MM.1S (cell line): ENCODE data around the gene PCDHB15.

Experiments
- DNase-seq: peaks from one replicate; pipeline ENCODE4 v3.0.0-alpha.2; 2015
- H2AFZ ChIP-seq: fragments of 300-600 bp; sonication (generic); 2 replicates; pipeline ENCODE4 v1.6.0; 2016; ENCODE audit warnings: antibody characterized with exemption, low read length
- H3F3A ChIP-seq: fragments of 300-600 bp; sonication (generic); 2 replicates; pipeline ENCODE4 v1.6.1; 2016; ENCODE audit warnings: mild to moderate bottlenecking, antibody characterized with exemption, low read length, moderate library complexity, mixed read lengths; ENCODE audit not compliant: insufficient read depth
- H3K27ac ChIP-seq: fragments of 300-600 bp; sonication (generic); 2 replicates; pipeline ENCODE4 v1.5.1; 2016; ENCODE audit warnings: mild to moderate bottlenecking, low read length
- H3K27me3 ChIP-seq: fragments of 300-600 bp; sonication (generic); replicated peaks from 2 replicates; pipeline ENCODE4 v1.6.0; 2016; ENCODE audit warnings: low read length; ENCODE audit not compliant: insufficient read depth
- H3K36me3 ChIP-seq: fragments of 300-600 bp; sonication (generic); replicated peaks from 2 replicates; pipeline ENCODE4 v1.6.1; 2016; ENCODE audit warnings: mild to moderate bottlenecking, low read length, mixed read lengths; ENCODE audit not compliant: insufficient read depth
- H3K4me1 ChIP-seq: fragments of 300-600 bp; sonication (generic); 2 replicates; pipeline ENCODE4 v1.6.1; 2016; ENCODE audit warnings: low read length, mixed read lengths
- H3K4me2 ChIP-seq: fragments of 300-600 bp; sonication (generic); 2 replicates; pipeline ENCODE4 v1.6.0; 2016; ENCODE audit warnings: low read depth, low read length
- H3K4me3 ChIP-seq: fragments of 300-600 bp; sonication (generic); 2 replicates; pipeline ENCODE4 v1.5.1; 2016; ENCODE audit warnings: low read length, mixed read lengths
- H3K79me2 ChIP-seq: fragments of 300-600 bp; sonication (generic); 2 replicates; pipeline ENCODE4 v1.6.1; 2016; ENCODE audit warnings: mixed run types, low read length, mixed read lengths
- H3K9ac ChIP-seq: fragments of 300-600 bp; sonication (generic); 2 replicates; pipeline ENCODE4 v1.6.1; 2016; ENCODE audit warnings: low read length, mixed read lengths
- H3K9me2 ChIP-seq: fragments of 300-600 bp; sonication (generic); replicated peaks from 2 replicates; pipeline ENCODE4 v1.6.1; 2016; ENCODE audit warnings: mild to moderate bottlenecking, low read length, mixed read lengths; ENCODE audit not compliant: insufficient read depth
- H3K9me3 ChIP-seq: fragments of 300-600 bp; sonication (generic); replicated peaks from 2 replicates; pipeline ENCODE4 v1.6.1; 2016; ENCODE audit warnings: mild to moderate bottlenecking, low read length, mixed read lengths; ENCODE audit not compliant: insufficient read depth
- H4K20me1 ChIP-seq: fragments of 300-600 bp; sonication (generic); 2 replicates; pipeline ENCODE4 v1.6.1; 2016; ENCODE audit warnings: mild to moderate bottlenecking, low read length, moderate library complexity, mixed read lengths; ENCODE audit not compliant: insufficient read depth
- CTCF ChIP-seq: fragments of 300-600 bp; sonication (generic); IDR thresholded peaks from 2 replicates; pipeline ENCODE4 v1.5.1; 2016; ENCODE audit warnings: antibody characterized with exemption, low read length, mixed read lengths
- EZH2 ChIP-seq: fragments of 300-600 bp; sonication (generic); optimal IDR thresholded peaks from 2 replicates; pipeline ENCODE3; 2017; ENCODE audit warnings: low read depth, mild to moderate bottlenecking, antibody characterized with exemption, low read length, mixed read lengths
- EZH2phosphoT487 ChIP-seq: fragments of 300-600 bp; sonication (generic); IDR thresholded peaks from 2 replicates; pipeline ENCODE4 v1.6.1; 2018; ENCODE audit warnings: antibody characterized with exemption, low read length

PCDHB15 gene

GRCh38 chr5:141260458-141261237 lies 15.5 kb downstream of the PCDHB15 start:
- H3K79me2 ChIP-seq, result no peaks in the 10 kb centered on the region
- H3F3A ChIP-seq, result no peaks in the 10 kb centered on the region
- H2AFZ ChIP-seq, result no peak overlapping the region
- H3K9me2 ChIP-seq, result no peaks in the 10 kb centered on the region
- TF ChIP-seq CTCF (no peak), EZH2 (no peak)
- peaks cover 4% of the 10 kb centered on the region for H3K9me3 ChIP-seq
- H3K4me3 ChIP-seq, result no peak overlapping the region
- DNase-seq, result no peak
- H4K20me1 ChIP-seq, result no peaks in the 10 kb centered on the region
- H3K4me1 ChIP-seq, result no peaks in the 10 kb centered on the region
- no peak overlapping the region for H3K4me2 ChIP-seq
- no peak overlapping the region for H3K27ac ChIP-seq
- H3K27me3 ChIP-seq, result no peaks in the 10 kb centered on the region
- no peak overlapping the region for H3K9ac ChIP-seq
- H3K36me3 ChIP-seq, result no peaks in the 10 kb centered on the region

GRCh38 chr5:141261238-141261546 lies 16.0 kb downstream of the PCDHB15 start:
- no peak overlapping the region for H3K27ac ChIP-seq
- no peaks in the 10 kb centered on the region for H3K27me3 ChIP-seq
- H3K36me3 ChIP-seq, result no peaks in the 10 kb centered on the region
- no peak for DNase-seq
- H3K4me1 ChIP-seq, result no peaks in the 10 kb centered on the region
- no peak overlapping the region for H3K9ac ChIP-seq
- no peaks in the 10 kb centered on the region for H3K79me2 ChIP-seq
- H3K9me2 ChIP-seq, result no peaks in the 10 kb centered on the region
- TF ChIP-seq EZH2 (no peak), CTCF (no peak), EZH2phosphoT487 (no peak)
- H3F3A ChIP-seq, result no peaks in the 10 kb centered on the region
- no peak overlapping the region for H2AFZ ChIP-seq
- no peaks in the 10 kb centered on the region for H4K20me1 ChIP-seq
- H3K4me3 ChIP-seq, result no peak overlapping the region
- peaks cover 4% of the 10 kb centered on the region for H3K9me3 ChIP-seq
- H3K4me2 ChIP-seq, result no peak overlapping the region

GRCh38 chr5:141269195-141269594 lies 24.0 kb downstream of the PCDHB15 start:
- Histone ChIP-seq H4K20me1 (no peaks in the 10 kb centered on the region), H3K36me3 (no peaks in the 10 kb centered on the region), H3K4me2 (no peak overlapping the region), H2AFZ (no peak overlapping the region), H3K9ac (no peak overlapping the region), H3K9me3 (no peaks in the 10 kb centered on the region), H3K9me2 (no peaks in the 10 kb centered on the region), H3K4me1 (no peaks in the 10 kb centered on the region), H3F3A (no peaks in the 10 kb centered on the region), H3K27me3 (no peaks in the 10 kb centered on the region), H3K79me2 (no peaks in the 10 kb centered on the region), H3K4me3 (no peak overlapping the region), H3K27ac (no peak overlapping the region)
- no peak for DNase-seq
- TF ChIP-seq EZH2phosphoT487, result no peak
- TF ChIP-seq CTCF, result no peak
- no peak for TF ChIP-seq EZH2
